OCI-LY7 (cell line): Measurements from ENCODE around the gene TMEFF1.

Experiments
- CTCF ChIP-seq: fragments of 200-600 bp; sonication (generic); conservative IDR thresholded peaks from 2 replicates; pipeline ENCODE4 v1.5.1; 2014; ENCODE audit warnings: mild to moderate bottlenecking, antibody characterized with exemption, low read length, moderate library complexity, mixed read lengths
- EZH2phosphoT487 ChIP-seq: fragments of 200-600 bp; sonication (generic); IDR thresholded peaks from 2 replicates; pipeline ENCODE4 v1.6.1; 2018; ENCODE audit warnings: low read depth, borderline replicate concordance, mild to moderate bottlenecking, mixed run types, antibody characterized with exemption, low read length, moderate library complexity, mixed read lengths

GRCh38 chr9:100488177-100488576, 15.2 kb downstream of the TMEFF1 start:
- TF ChIP-seq CTCF (no peak), EZH2phosphoT487 (no peak)
